H1 (cell line): Measurements from ENCODE around the gene STX11. TPM values are rescaled to one million over a fixed set of nuclear protein-coding genes. Genes with fewer than 3 reads are reported as not detected.

ENCODE experiments used
- CTCF ChIA-PET: fragments of 300-600 bp; sonication (Branson Sonifier 250); formaldehyde crosslinking; loops from one replicate; lab custom pipeline; 2021; ENCODE audit not compliant: partially characterized antibody; lab: Charles Lee
- POLR2A ChIA-PET: fragments of 300-600 bp; sonication (Branson Sonifier 250); formaldehyde crosslinking; loops from one replicate; lab custom pipeline; 2021; ENCODE audit warnings: inconsistent platforms; ENCODE audit not compliant: partially characterized antibody; lab: Charles Lee
- DNase-seq, 2 experiments: peaks; one replicate each; pipeline versions ENCODE4 v3.0.0 to v3.0.0-alpha.2; 2010 to 2022; ENCODE audit warnings: low spot score in 2 of 2, low read depth in 1 of 2, mixed read lengths in 1 of 2
- FAIRE-seq: peaks from 2 replicates; lab custom pipeline; 2011; peaks lifted over from hg19 to GRCh38; lab: Jason Lieb, UNC
- H2AFZ ChIP-seq: 2 replicates; pipeline ENCODE4 v1.8.1; 2012; ENCODE audit warnings: low read length, inconsistent platforms
- H2AK5ac ChIP-seq: 2 replicates; pipeline ENCODE4 v1.6.1; 2013; ENCODE audit warnings: low read depth, low read length
- H2BK120ac ChIP-seq: replicated peaks from 2 replicates; pipeline ENCODE3; 2013; ENCODE audit warnings: low read depth, low read length, inconsistent platforms
- H2BK12ac ChIP-seq: 2 replicates; pipeline ENCODE4 v1.6.1; 2013; ENCODE audit warnings: low read depth, low read length
- H2BK15ac ChIP-seq: 2 replicates; pipeline ENCODE4 v1.6.1; 2013; ENCODE audit warnings: low read length
- H2BK20ac ChIP-seq: 2 replicates; pipeline ENCODE4 v1.6.1; 2013; ENCODE audit warnings: low read length
- H2BK5ac ChIP-seq: 2 replicates; pipeline ENCODE4 v1.6.1; 2013; ENCODE audit warnings: low read depth, low read length
- H3K14ac ChIP-seq: 2 replicates; pipeline ENCODE4 v1.6.1; 2013; ENCODE audit warnings: inconsistent platforms; ENCODE audit not compliant: insufficient read length
- H3K18ac ChIP-seq: 2 replicates; pipeline ENCODE4 v1.6.1; 2013; ENCODE audit warnings: low read length; ENCODE audit errors: extremely low read depth
- H3K23ac ChIP-seq: 2 replicates; pipeline ENCODE4 v1.6.1; 2013; ENCODE audit warnings: inconsistent platforms; ENCODE audit not compliant: insufficient read length
- H3K23me2 ChIP-seq: 2 replicates; pipeline ENCODE4 v1.6.1; 2013; ENCODE audit warnings: low read depth, low read length
- H3K27ac ChIP-seq: 2 replicates; pipeline ENCODE4 v1.6.1; 2011; ENCODE audit warnings: low read depth, low read length, inconsistent platforms
- H3K27me3 ChIP-seq, 4 experiments: replicated peaks in 1 of 4; 1 replicate in 1 of 4; 2 replicates in 3 of 4; pipeline versions ENCODE4 v1.6.1 to v1.8.1; 2011 to 2013; ENCODE audit warnings: low read length in 3 of 4, mild to moderate bottlenecking in 3 of 4, inconsistent platforms in 2 of 4, mixed read lengths in 2 of 4, moderate library complexity in 1 of 4; ENCODE audit not compliant: control insufficient read depth in 3 of 4, insufficient read depth in 3 of 4; ENCODE audit errors: extremely low read depth in 1 of 4
- H3K36me3 ChIP-seq, 4 experiments: 2 replicates each; pipeline versions ENCODE4 v1.6.1 to v1.8.1; 2011 to 2013; ENCODE audit warnings: mild to moderate bottlenecking in 4 of 4, low read length in 3 of 4, moderate library complexity in 2 of 4, control low read depth in 1 of 4, inconsistent platforms in 1 of 4; ENCODE audit not compliant: insufficient read depth in 4 of 4, control insufficient read depth in 2 of 4
- H3K4ac ChIP-seq: replicated peaks from 2 replicates; pipeline ENCODE3; 2013; ENCODE audit warnings: low read length, low read depth, mixed read lengths, inconsistent platforms; ENCODE audit not compliant: insufficient read length
- H3K4me1 ChIP-seq, 4 experiments: replicated peaks in 1 of 4; 1 replicate in 1 of 4; 2 replicates in 3 of 4; pipeline versions ENCODE4 v1.6.1 to v1.8.1; 2011 to 2013; ENCODE audit warnings: low read length in 3 of 4, inconsistent platforms in 2 of 4, mixed read lengths in 1 of 4; ENCODE audit not compliant: insufficient read depth in 4 of 4, control insufficient read depth in 3 of 4
- H3K4me2 ChIP-seq, 2 experiments: 2 replicates each; pipeline versions ENCODE4 v1.6.1 to v1.8.1; 2011 to 2013; ENCODE audit warnings: low read depth in 2 of 2, low read length in 2 of 2, control low read depth in 1 of 2, inconsistent platforms in 1 of 2, mild to moderate bottlenecking in 1 of 2; ENCODE audit not compliant: insufficient read depth in 1 of 2
- H3K4me3 ChIP-seq, 4 experiments: fragments of 200-600, 300-600 bp in 1 of 4; sonication (generic), shearing (Covaris generic), sonication (Bioruptor Twin) in 1 of 4; 2 replicates each; pipeline versions ENCODE4 v1.5.1 to v1.8.1; 2011 to 2016; ENCODE audit warnings: low read length in 4 of 4, low read depth in 3 of 4, control low read depth in 2 of 4, inconsistent platforms in 2 of 4, mild to moderate bottlenecking in 2 of 4, mixed read lengths in 1 of 4, moderate library complexity in 1 of 4; ENCODE audit not compliant: insufficient read depth in 2 of 4; ENCODE audit errors: extremely low read depth in 1 of 4
- H3K56ac ChIP-seq: replicated peaks from 2 replicates; pipeline ENCODE3; 2013; ENCODE audit warnings: low read depth, mild to moderate bottlenecking, mixed read lengths, low read length, inconsistent platforms; ENCODE audit not compliant: insufficient read length
- H3K79me1 ChIP-seq: 2 replicates; pipeline ENCODE4 v1.6.1; 2013; ENCODE audit warnings: low read depth, low read length, control low read depth
- H3K79me2 ChIP-seq, 2 experiments: 2 replicates each; pipeline versions ENCODE4 v1.6.1 to v1.8.1; 2012 to 2013; ENCODE audit warnings: low read length in 2 of 2, mild to moderate bottlenecking in 2 of 2, inconsistent platforms in 1 of 2; ENCODE audit not compliant: insufficient read depth in 2 of 2, control insufficient read depth in 1 of 2
- H3K9ac ChIP-seq, 4 experiments: replicated peaks in 1 of 4; 1 replicate in 1 of 4; 2 replicates in 3 of 4; pipeline versions ENCODE4 v1.6.1 to v1.8.1; 2011 to 2013; ENCODE audit warnings: low read depth in 3 of 4, low read length in 3 of 4, control low read depth in 2 of 4, mild to moderate bottlenecking in 2 of 4, moderate library complexity in 2 of 4, inconsistent platforms in 1 of 4; ENCODE audit errors: extremely low read depth in 1 of 4
- H3K9me3 ChIP-seq, 2 experiments: 2 replicates each; pipeline versions ENCODE4 v1.6.1 to v1.8.1; 2012 to 2013; ENCODE audit warnings: mild to moderate bottlenecking in 2 of 2, moderate library complexity in 2 of 2, control low read depth in 1 of 2, inconsistent platforms in 1 of 2, low read depth in 1 of 2, low read length in 1 of 2, mixed read lengths in 1 of 2; ENCODE audit not compliant: insufficient read depth in 2 of 2
- H4K20me1 ChIP-seq, 2 experiments: replicated peaks in 1 of 2; 2 replicates each; pipeline versions ENCODE3 to v1.8.1; 2011 to 2013; ENCODE audit warnings: inconsistent platforms in 2 of 2, low read length in 2 of 2, mild to moderate bottlenecking in 1 of 2; ENCODE audit not compliant: insufficient read depth in 2 of 2, control insufficient read depth in 1 of 2
- H4K5ac ChIP-seq: 2 replicates; pipeline ENCODE4 v1.6.1; 2013; ENCODE audit warnings: low read length, low read depth, mixed read lengths, inconsistent platforms; ENCODE audit not compliant: insufficient read length
- H4K8ac ChIP-seq: 2 replicates; pipeline ENCODE4 v1.8.0; 2013; ENCODE audit warnings: mild to moderate bottlenecking, moderate library complexity, low read length, inconsistent platforms; ENCODE audit not compliant: insufficient read depth; ENCODE audit errors: extremely low read depth
- H4K91ac ChIP-seq: replicated peaks from 2 replicates; pipeline ENCODE3; 2013; ENCODE audit warnings: low read length, mixed read lengths, inconsistent platforms; ENCODE audit not compliant: insufficient read length
- ATF2 ChIP-seq: IDR thresholded peaks from 2 replicates; pipeline ENCODE4 v1.6.1; 2012; ENCODE audit warnings: low read length, inconsistent platforms
- CBX5 ChIP-seq: fragments of 300-800, 300-1000 bp; sonication (generic); IDR thresholded peaks from 2 replicates; pipeline ENCODE4 v1.7.1; 2016; ENCODE audit warnings: antibody characterized with exemption, low read length, low read depth
- WGBS, 2 experiments: shearing (Covaris generic) in 1 of 2; methylation state at CpG; one replicate each; pipeline versions ENCODE4 v1.1.6 to v1.1.7; 2013 to 2015; ENCODE audit warnings: low lambda C conversion rate in 2 of 2, mixed read lengths in 2 of 2, inconsistent platforms in 1 of 2, low coverage in 1 of 2, missing lambda C conversion rate in 1 of 2; ENCODE audit not compliant: insufficient replicate concordance in 2 of 2, insufficient coverage in 1 of 2, insufficient read length in 1 of 2; ENCODE audit errors: extremely low coverage in 1 of 2, missing lambda C conversion rate in 1 of 2; 5-methylcytosine and 5-hydroxymethylcytosine counted together
- polyA plus RNA-seq, 7 experiments: library from polyadenylated mRNA; depleted of rRNA in 3 of 7; stranded (reverse) in 5 of 7; unstranded in 2 of 7; fragments of >200 nt in 5 of 7; fragments of 200-250 nt in 2 of 7; gene quantifications; 1 replicate in 5 of 7; 2 replicates in 1 of 7; 4 replicates in 1 of 7; pipeline versions ENCODE4 v1.2.1 to v1.2.3, GENCODE V29; 2011 to 2013; ENCODE audit warnings: missing spikeins in 2 of 7, mixed read lengths in 2 of 7
- total RNA-seq: library from RNA; stranded (reverse); fragmentation: NEBNext Ultra II Directional; extraction: Animal tissue kit (Norgen Biotek cat#: 25700); gene quantifications from 2 replicates; pipeline ENCODE4 v1.2.1, GENCODE V29; 2021

STX11 gene
- total and polyA plus RNA-seq, 2 of the 8 experiments (the other 6 are each of a cell fraction or from before 2014, with no cell fraction given): 0.15 to 0.34 TPM

- H2BK20ac ChIP-seq: no peak overlapping the region
- no peaks in the 10 kb centered on the region for H3K23me2 ChIP-seq
- no peak overlapping the region for H3K9ac ChIP-seq
- no peak overlapping the region for H4K5ac ChIP-seq
- no peak overlapping the region for H2BK5ac ChIP-seq
- H3K56ac ChIP-seq: no peak overlapping the region
- H3K14ac ChIP-seq: no peak overlapping the region
- H3K9me3 ChIP-seq: no peaks in the 10 kb centered on the region
- H3K27me3 ChIP-seq: no peaks in the 10 kb centered on the region
- no peaks in the 10 kb centered on the region for H4K20me1 ChIP-seq
- H4K91ac ChIP-seq: no peak overlapping the region
- H3K4me2 ChIP-seq: no peak overlapping the region
- H2BK15ac ChIP-seq: no peak overlapping the region
- no peaks in the 10 kb centered on the region; a peak in 1 of 8 replicates for H3K36me3 ChIP-seq
- FAIRE-seq (no peak), DNase-seq (no peak)
- no peak overlapping the region for H3K18ac ChIP-seq
- no peak overlapping the region for H3K23ac ChIP-seq
- H2AFZ ChIP-seq: no peak overlapping the region
- H2BK120ac ChIP-seq: no peak overlapping the region
- H3K79me2 ChIP-seq: no peaks in the 10 kb centered on the region
- WGBS, 2 experiments: 85% methylated on average over 5 of the region's 5 CpGs; no CpG with 5 or more reads in 1 of the 2 experiments
- no peak overlapping the region for H2BK12ac ChIP-seq
- no peak overlapping the region for H2AK5ac ChIP-seq
- no peak overlapping the region for H3K27ac ChIP-seq
- TF ChIP-seq CBX5 (no peak), ATF2 (no peak)
- ChIA-PET CTCF (interaction anchor here (0.9 to 1.0 kb wide), 2 partner anchors 27 to 31 kb away, joined by 3 read pairs; no protein-coding TSS in a partner anchor), POLR2A (no interaction called here)
- no peaks in the 10 kb centered on the region for H3K4me1 ChIP-seq
- H3K4me3 ChIP-seq: no peak overlapping the region
- no peak overlapping the region for H3K4ac ChIP-seq
- no peak overlapping the region for H4K8ac ChIP-seq
- H3K79me1 ChIP-seq: no peaks in the 10 kb centered on the region
These were observed 23.7 kb downstream of the STX11 start for GRCh38 chr6:144174006-144174405.
